ENCODE data around the gene ELFN2. TPM values are rescaled to one million over a fixed set of nuclear protein-coding genes. Genes with fewer than 3 reads are reported as not detected.

Gene ELFN2
- polyA plus RNA-seq, 2 of the 4 experiments (the other 2 are of a cell fraction): 0.94 to 8.1 TPM

- TF ChIP-seq BHLHE40 (IDR thresholded peaks at IDR 0.05; ENCODE audit: low read depth, low read length): no peak
- no peak for TF ChIP-seq NR3C1 (IDR thresholded peaks at IDR 0.05)
- no peak for TF ChIP-seq ZNF302 (CRISPR knock-in tag; IDR thresholded peaks at IDR 0.05)
- no peak for TF ChIP-seq SREBF2 (IDR thresholded peaks at IDR 0.05)
- TF ChIP-seq SMC3 (IDR thresholded peaks at IDR 0.05): no peak
- TF ChIP-seq FOSB (CRISPR knock-in tag; IDR thresholded peaks at IDR 0.05): no peak
- TF ChIP-seq CHD2 (IDR thresholded peaks at IDR 0.05; ENCODE audit: low read length, partially characterized antibody): no peak
- no peak for TF ChIP-seq PHF8 (IDR thresholded peaks at IDR 0.05; ENCODE audit: borderline replicate concordance, low read depth)
- no peak for TF ChIP-seq FOXS1 (CRISPR knock-in tag; IDR thresholded peaks at IDR 0.05)
- POLR2A ChIA-PET: no interaction called here
- no peak overlapping the region for H3K27ac ChIP-seq
- FAIRE-seq (no peak), ATAC-seq (no peak), DNase-seq (ENCODE audit: low read depth in 1 of 2, low spot score in 1 of 2) (no peak)
- H3K4me3 ChIP-seq: no peak overlapping the region
- CTCF ChIA-PET: interaction anchor here (0.7 to 1.5 kb wide), 4 partner anchors 11 to 116 kb away, joined by 3 read pairs; no protein-coding TSS in a partner anchor
- peak overlapping the region; percentile 8; the same call in 1 of the 3 replicates for H3K4me2 ChIP-seq
- H3K9me3 ChIP-seq: no peaks in the 10 kb centered on the region
- peaks cover 15% of the 10 kb centered on the region; the same call in 2 of the 3 replicates for H3K4me1 ChIP-seq
- WGBS (ENCODE audit: missing lambda C conversion rate): 17% methylated on average over 1 of the region's 3 CpGs
Measured at GRCh38 chr22:37376643-37377042, 50.6 kb downstream of the ELFN2 start.

- FAIRE-seq (no peak), DNase-seq (ENCODE audit: low read depth in 1 of 2, low spot score in 1 of 2) (no peak), ATAC-seq (no peak)
- H3K27ac ChIP-seq: no peak overlapping the region
- H3K4me2 ChIP-seq: no peak overlapping the region
- TF ChIP-seq NFE2L2 (conservative IDR thresholded peaks at IDR 0.05; ENCODE audit: low read length): no peak
- peaks cover 15% of the 10 kb centered on the region; the same call in 2 of the 3 replicates for H3K4me1 ChIP-seq
- no peak overlapping the region for H3K4me3 ChIP-seq
- ChIA-PET CTCF (interaction anchor here (1.5 kb wide), 1 partner anchor 11 kb away, joined by 3 read pairs; no protein-coding TSS in a partner anchor), POLR2A (no interaction called here)
- WGBS (ENCODE audit: missing lambda C conversion rate): 88% methylated on average over 3 of the region's 8 CpGs
- H3K9me3 ChIP-seq: no peaks in the 10 kb centered on the region
Measured at GRCh38 chr22:37375801-37376200, 51.5 kb downstream of the ELFN2 start.

DNA sequence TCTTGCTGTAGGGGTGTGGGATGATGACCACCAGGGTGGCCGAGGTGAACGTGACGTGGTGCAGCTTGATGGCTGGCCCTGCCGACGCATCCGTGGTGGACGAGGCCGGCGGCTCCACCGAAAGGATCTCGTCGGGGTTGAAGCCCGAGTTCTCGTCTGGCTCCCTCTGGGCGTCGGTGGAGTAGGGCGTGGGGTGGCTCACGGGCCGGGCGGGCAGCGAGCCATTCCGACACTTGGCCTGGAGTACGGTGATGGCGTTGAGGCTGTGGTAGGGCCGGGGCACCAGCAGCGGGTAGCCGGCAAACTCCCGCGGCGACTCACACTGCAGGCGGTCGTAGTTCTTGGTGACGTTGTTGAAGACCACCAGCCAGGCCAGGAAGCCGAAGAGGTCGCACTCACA lies 52.7 kb downstream of the ELFN2 start:
- Histone ChIP-seq H3K4me2 (no peak overlapping the region), H3K9me3 (no peaks in the 10 kb centered on the region), H3K27ac (no peak overlapping the region), H3K4me1 (peaks cover 15% of the 10 kb centered on the region; the same call in 2 of the 3 replicates), H3K4me3 (no peak overlapping the region)
- no peak for FAIRE-seq
- ChIA-PET POLR2A (no interaction called here), CTCF (interaction anchor here (0.6 to 1.0 kb wide), 4 partner anchors 15 to 192 kb away, joined by 3 to 7 read pairs (median 4); no protein-coding TSS in a partner anchor)
- ATAC-seq: no peak
- TF ChIP-seq RNF2 (IDR thresholded peaks at IDR 0.05; ENCODE audit: borderline replicate concordance, low read depth) (no peak), GATA3 (IDR thresholded peaks at IDR 0.05; ENCODE audit: borderline replicate concordance) (no peak), SMC3 (IDR thresholded peaks at IDR 0.05) (no peak)
- DNase-seq (ENCODE audit: low read depth in 1 of 2, low spot score in 1 of 2): no peak
- 92% methylated on average over 26 of the region's 35 CpGs for WGBS (ENCODE audit: missing lambda C conversion rate)

GRCh38 chr22:37373451-37373850 lies 53.8 kb downstream of the ELFN2 start:
- ChIA-PET CTCF (interaction anchor here (1.0 to 1.1 kb wide), 3 partner anchors 9 to 193 kb away, joined by 3 to 7 read pairs (median 3); no protein-coding TSS in a partner anchor), POLR2A (no interaction called here)
- Histone ChIP-seq H3K4me3 (no peak overlapping the region), H3K9me3 (no peaks in the 10 kb centered on the region), H3K4me2 (no peak overlapping the region), H3K4me1 (peaks cover 10% of the 10 kb centered on the region; the same call in 2 of the 3 replicates), H3K27ac (no peak overlapping the region)
- DNase-seq (ENCODE audit: low read depth in 1 of 2, low spot score in 1 of 2) (no peak), FAIRE-seq (no peak), ATAC-seq (no peak)
- TF ChIP-seq NR3C1 (IDR thresholded peaks at IDR 0.05): no peak
- TF ChIP-seq MAFK (IDR thresholded peaks at IDR 0.05; ENCODE audit: partially characterized antibody): no peak
- no peak for TF ChIP-seq GATA3 (IDR thresholded peaks at IDR 0.05; ENCODE audit: borderline replicate concordance)
- TF ChIP-seq TP53 (CRISPR knock-in tag; IDR thresholded peaks at IDR 0.05): no peak
- no peak for TF ChIP-seq POLR2AphosphoS2 (conservative IDR thresholded peaks at IDR 0.05; ENCODE audit: low read length)
- TF ChIP-seq, protein P1, sequence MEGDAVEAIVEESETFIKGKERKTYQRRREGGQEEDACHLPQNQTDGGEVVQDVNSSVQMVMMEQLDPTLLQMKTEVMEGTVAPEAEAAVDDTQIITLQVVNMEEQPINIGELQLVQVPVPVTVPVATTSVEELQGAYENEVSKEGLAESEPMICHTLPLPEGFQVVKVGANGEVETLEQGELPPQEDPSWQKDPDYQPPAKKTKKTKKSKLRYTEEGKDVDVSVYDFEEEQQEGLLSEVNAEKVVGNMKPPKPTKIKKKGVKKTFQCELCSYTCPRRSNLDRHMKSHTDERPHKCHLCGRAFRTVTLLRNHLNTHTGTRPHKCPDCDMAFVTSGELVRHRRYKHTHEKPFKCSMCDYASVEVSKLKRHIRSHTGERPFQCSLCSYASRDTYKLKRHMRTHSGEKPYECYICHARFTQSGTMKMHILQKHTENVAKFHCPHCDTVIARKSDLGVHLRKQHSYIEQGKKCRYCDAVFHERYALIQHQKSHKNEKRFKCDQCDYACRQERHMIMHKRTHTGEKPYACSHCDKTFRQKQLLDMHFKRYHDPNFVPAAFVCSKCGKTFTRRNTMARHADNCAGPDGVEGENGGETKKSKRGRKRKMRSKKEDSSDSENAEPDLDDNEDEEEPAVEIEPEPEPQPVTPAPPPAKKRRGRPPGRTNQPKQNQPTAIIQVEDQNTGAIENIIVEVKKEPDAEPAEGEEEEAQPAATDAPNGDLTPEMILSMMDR (IDR thresholded peaks at IDR 0.05): no peak
- 94% methylated on average over 12 of the region's 33 CpGs for WGBS (ENCODE audit: missing lambda C conversion rate)

All from A549 (cell line).